Measurements from ENCODE around the gene MORC3. TPM values are rescaled to one million over a fixed set of nuclear protein-coding genes. Genes with fewer than 3 reads are reported as not detected.

The MORC3 gene
- polyA plus RNA-seq, 1 donor: 44.9 TPM

- DNase-seq: no peak
Measured at GRCh38 chr21:36423771-36424433, 103.9 kb downstream of the MORC3 start.

- no peak for DNase-seq
Measured at GRCh38 chr21:36424592-36424991, 104.6 kb downstream of the MORC3 start.

GRCh38 chr21:36425286-36425685 lies 105.3 kb downstream of the MORC3 start:
- no peak for DNase-seq

Other genes with a start within 250 kb of the MORC3 start
- 0.91 TPM for gene CBR3, start 185.1 kb upstream of the MORC3 start, polyA plus RNA-seq (ENCODE audit: insufficient read length)
- 6.6 TPM for gene DOP1B, start 163.4 kb upstream of the MORC3 start, polyA plus RNA-seq (ENCODE audit: insufficient read length)
- gene CHAF1B, start 65.2 kb downstream of the MORC3 start, polyA plus RNA-seq (ENCODE audit: insufficient read length): 11.4 TPM
- 1.6 TPM for gene CLDN14, start 159.9 kb downstream of the MORC3 start, polyA plus RNA-seq (ENCODE audit: insufficient read length)

All from left kidney (tissue), 2 donors.